ENCODE results near the gene CELA2A. TPM values are rescaled to one million over a fixed set of nuclear protein-coding genes. Genes with fewer than 3 reads are reported as not detected.

CELA2A gene
- total and polyA plus RNA-seq, 9 of the 15 experiments (the other 6 are each of a cell fraction or from before 2014, with no cell fraction given): 0.62 TPM; not detected in 8

- Histone ChIP-seq H3K4me2 (ENCODE audit: insufficient read depth, low read length) (no peak overlapping the region), H3K9ac (ENCODE audit: insufficient read depth in 1 of 2, low read depth in 2 of 2, low read length in 2 of 2) (no peak overlapping the region), H3K9me3 (replicated peaks; ENCODE audit: control insufficient read depth, insufficient read depth, low read depth, low read length) (no peaks in the 10 kb centered on the region), H3K27me3 (ENCODE audit: control insufficient read depth in 2 of 2, insufficient read depth in 2 of 2, low read length in 2 of 2) (no peaks in the 10 kb centered on the region), H3K79me2 (ENCODE audit: control insufficient read depth, insufficient read depth, low read length) (no peaks in the 10 kb centered on the region), H3K9me1 (ENCODE audit: control insufficient read depth, insufficient read depth, low read length) (no peaks in the 10 kb centered on the region), H2AFZ (ENCODE audit: low read depth, low read length) (no peak overlapping the region), H3K27ac (ENCODE audit: extremely low read depth, low read depth, low read length) (no peak overlapping the region), H3K4me1 (replicated peaks in 1 of 2; ENCODE audit: control insufficient read depth in 2 of 2, insufficient read depth in 2 of 2, low read length in 2 of 2) (peaks cover 4 to 18% of the 10 kb centered on the region in 2 experiments; a peak in 3 of 5 replicates), H4K20me1 (replicated peaks; ENCODE audit: control insufficient read depth, insufficient read depth, low read length) (peaks cover 8% of the 10 kb centered on the region; the same call in 1 of the 2 replicates), H3K4me3 (no peak overlapping the region), H3K36me3 (ENCODE audit: control insufficient read depth, insufficient read depth, low read length) (peaks cover 3% of the 10 kb centered on the region; the same call in 1 of the 3 replicates)
- peak; percentile 46 for FAIRE-seq
- intact Hi-C loops (cut with micrococcal nuclease) (loop anchor here (10.0 kb wide), 1 partner anchor 281 kb away; the partner anchor contains the start of gene TMEM51), in situ Hi-C loops (cut with MboI) (no loop called here)
- ChIA-PET CTCF (ENCODE audit: low intra/inter-chr PET ratio) (no interaction called here), POLR2A (interaction anchor here (0.5 to 0.8 kb wide), 5 partner anchors 23 to 1290 kb away, joined by 3 to 6 read pairs (median 3); no protein-coding TSS in a partner anchor)
- no peak for DNase-seq (ENCODE audit: extremely low read depth in 1 of 4, low spot score in 3 of 4)
- no peak for ATAC-seq
- WGBS (ENCODE audit: insufficient coverage, low coverage, missing lambda C conversion rate): 66% methylated on average over 17 of the region's 17 CpGs
- BruUV-seq (replicated peaks): no TSS peak
- TF ChIP-seq MYNN (IDR thresholded peaks at IDR 0.05) (peak; percentile 70), MYNN (CRISPR knock-in tag; IDR thresholded peaks at IDR 0.05) (no peak), RBM14 (IDR thresholded peaks at IDR 0.05; ENCODE audit: borderline replicate concordance, insufficient read depth, low read depth, low read length) (no peak), ZBTB43 (CRISPR knock-in tag; IDR thresholded peaks at IDR 0.05) (peak; percentile 98), THRAP3 (IDR thresholded peaks at IDR 0.05; ENCODE audit: borderline replicate concordance) (no peak), THRB (CRISPR knock-in tag; conservative IDR thresholded peaks at IDR 0.05) (0 out of 2 replicates have a peak, but pooled peaks have one; percentile 7), ZNF764 (CRISPR knock-in tag; IDR thresholded peaks at IDR 0.05; ENCODE audit: low read depth) (no peak)
Measured at GRCh38 chr1:15435239-15436077, 21.1 kb upstream of the CELA2A start.

Data from K562 (cell line).